Endothelial cell (in vitro differentiated cells): ENCODE results near the gene ANKS1B. TPM values are rescaled to one million over a fixed set of nuclear protein-coding genes. Genes with fewer than 3 reads are reported as not detected.

Experiments
- DNase-seq: peaks from one replicate; pipeline ENCODE4 v3.0.0; 2021; ENCODE audit warnings: low spot score
- H3K27ac Mint-ChIP-seq: one replicate; pipeline ENCODE4 v1.8.0; 2021; ENCODE audit warnings: mixed read lengths, inconsistent platforms; ENCODE audit not compliant: unreplicated experiment
- H3K27me3 Mint-ChIP-seq: one replicate; pipeline ENCODE4 v1.8.0; 2021; ENCODE audit warnings: mild to moderate bottlenecking, moderate library complexity, mixed read lengths, inconsistent platforms; ENCODE audit not compliant: unreplicated experiment
- H3K36me3 Mint-ChIP-seq: one replicate; pipeline ENCODE4 v1.8.0; 2021; ENCODE audit warnings: mild to moderate bottlenecking, low read depth, mixed read lengths, inconsistent platforms; ENCODE audit not compliant: unreplicated experiment
- H3K4me1 Mint-ChIP-seq: one replicate; pipeline ENCODE4 v1.8.0; 2021; ENCODE audit warnings: mild to moderate bottlenecking, mixed read lengths, inconsistent platforms; ENCODE audit not compliant: unreplicated experiment
- H3K4me3 Mint-ChIP-seq: one replicate; pipeline ENCODE4 v1.8.0; 2021; ENCODE audit warnings: mild to moderate bottlenecking, mixed read lengths, inconsistent platforms; ENCODE audit not compliant: unreplicated experiment
- H3K9me3 Mint-ChIP-seq: one replicate; pipeline ENCODE4 v1.8.0; 2021; ENCODE audit warnings: mixed read lengths, inconsistent platforms; ENCODE audit not compliant: unreplicated experiment
- total RNA-seq: library from RNA; stranded (reverse); fragmentation: NEBNext Ultra II Directional; extraction: Animal tissue kit (Norgen Biotek cat#: 25700); gene quantifications from one replicate; pipeline ENCODE4 v1.2.1, GENCODE V29; 2021; ENCODE audit not compliant: unreplicated experiment
- TF ChIP-seq, protein P1 (sequence below): fragments of 200-600 bp; sonication (generic); IDR thresholded peaks from one replicate; pipeline ENCODE4 v1.5.0; 2021; ENCODE audit warnings: antibody characterized with exemption; ENCODE audit not compliant: unreplicated experiment

Gene ANKS1B
- total RNA-seq, 1 donor from 2014 or later: 2.6 TPM

DNA sequence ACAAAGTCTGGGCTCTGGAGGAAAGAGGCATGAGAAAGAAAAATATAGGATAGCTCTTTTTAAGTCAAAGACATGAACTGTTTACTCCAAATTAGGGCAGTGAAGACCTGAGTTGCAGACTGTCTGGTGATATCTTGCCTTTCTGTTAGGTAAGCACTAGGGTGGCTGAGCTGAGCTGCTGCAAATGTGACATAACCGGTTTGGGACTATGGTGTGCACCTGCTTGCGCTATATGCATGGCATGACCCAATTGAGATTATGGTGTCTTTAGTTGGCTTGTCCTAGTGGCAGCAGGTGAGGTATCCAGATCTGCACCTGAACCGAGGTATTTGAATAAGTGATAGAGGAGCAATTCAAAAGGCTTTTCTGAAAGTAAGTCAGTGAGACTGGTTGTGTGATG lies 994.1 kb downstream of the ANKS1B start:
- Mint-ChIP-seq H3K27me3 (no peaks in the 10 kb centered on the region), H3K4me3 (no peak overlapping the region), H3K9me3 (no peaks in the 10 kb centered on the region), H3K4me1 (no peaks in the 10 kb centered on the region), H3K36me3 (no peaks in the 10 kb centered on the region), H3K27ac (no peak overlapping the region)
- TF ChIP-seq, protein P1, sequence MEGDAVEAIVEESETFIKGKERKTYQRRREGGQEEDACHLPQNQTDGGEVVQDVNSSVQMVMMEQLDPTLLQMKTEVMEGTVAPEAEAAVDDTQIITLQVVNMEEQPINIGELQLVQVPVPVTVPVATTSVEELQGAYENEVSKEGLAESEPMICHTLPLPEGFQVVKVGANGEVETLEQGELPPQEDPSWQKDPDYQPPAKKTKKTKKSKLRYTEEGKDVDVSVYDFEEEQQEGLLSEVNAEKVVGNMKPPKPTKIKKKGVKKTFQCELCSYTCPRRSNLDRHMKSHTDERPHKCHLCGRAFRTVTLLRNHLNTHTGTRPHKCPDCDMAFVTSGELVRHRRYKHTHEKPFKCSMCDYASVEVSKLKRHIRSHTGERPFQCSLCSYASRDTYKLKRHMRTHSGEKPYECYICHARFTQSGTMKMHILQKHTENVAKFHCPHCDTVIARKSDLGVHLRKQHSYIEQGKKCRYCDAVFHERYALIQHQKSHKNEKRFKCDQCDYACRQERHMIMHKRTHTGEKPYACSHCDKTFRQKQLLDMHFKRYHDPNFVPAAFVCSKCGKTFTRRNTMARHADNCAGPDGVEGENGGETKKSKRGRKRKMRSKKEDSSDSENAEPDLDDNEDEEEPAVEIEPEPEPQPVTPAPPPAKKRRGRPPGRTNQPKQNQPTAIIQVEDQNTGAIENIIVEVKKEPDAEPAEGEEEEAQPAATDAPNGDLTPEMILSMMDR: no peak
- DNase-seq: no peak

DNA sequence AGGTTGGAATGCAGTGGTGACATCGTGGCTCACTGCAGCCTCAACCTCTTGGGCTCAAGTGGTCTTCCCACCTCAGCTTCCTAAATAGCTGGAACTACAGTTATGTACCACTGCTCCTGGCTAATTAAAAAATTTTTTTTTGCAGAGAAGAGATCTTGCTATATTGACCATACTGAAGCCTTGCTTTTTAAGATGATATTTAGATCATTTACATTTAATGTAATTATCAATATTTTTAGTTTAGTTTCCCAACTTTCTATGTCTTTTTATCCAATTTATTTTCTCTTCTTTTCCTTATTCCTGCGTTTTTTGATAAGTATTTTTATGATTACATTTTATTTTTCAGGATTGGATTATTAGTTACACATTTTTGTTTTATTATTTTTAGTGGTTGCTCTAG lies 999.6 kb downstream of the ANKS1B start:
- Mint-ChIP-seq H3K4me3 (no peak overlapping the region), H3K9me3 (no peaks in the 10 kb centered on the region), H3K27me3 (no peaks in the 10 kb centered on the region), H3K27ac (no peak overlapping the region), H3K36me3 (no peaks in the 10 kb centered on the region), H3K4me1 (no peaks in the 10 kb centered on the region)
- no peak for DNase-seq
- TF ChIP-seq, protein P1: no peak

DNA sequence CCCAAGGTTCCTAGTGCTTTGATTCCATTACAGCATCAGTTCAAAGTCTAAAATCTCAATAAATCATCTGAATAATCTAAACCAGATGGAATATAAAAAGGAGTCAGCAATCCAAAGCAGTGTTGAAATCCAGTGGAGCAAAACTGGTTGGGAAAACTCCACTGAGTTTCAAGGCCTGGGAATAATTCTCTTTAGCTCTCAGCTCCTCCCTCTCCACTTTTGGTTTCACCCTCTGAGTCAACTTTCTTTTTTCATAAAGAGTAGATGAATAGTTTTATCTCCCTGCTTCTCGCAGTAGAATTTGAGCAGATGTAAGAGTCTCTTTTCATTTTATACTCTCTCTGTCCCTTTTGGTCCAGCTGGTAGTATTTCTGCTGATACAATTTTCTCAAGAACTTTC lies 1001.1 kb downstream of the ANKS1B start:
- Mint-ChIP-seq H3K27me3 (no peaks in the 10 kb centered on the region), H3K4me1 (no peaks in the 10 kb centered on the region), H3K4me3 (no peak overlapping the region), H3K27ac (no peak overlapping the region), H3K9me3 (no peaks in the 10 kb centered on the region), H3K36me3 (no peaks in the 10 kb centered on the region)
- no peak for DNase-seq
- TF ChIP-seq, protein P1: no peak

DNA sequence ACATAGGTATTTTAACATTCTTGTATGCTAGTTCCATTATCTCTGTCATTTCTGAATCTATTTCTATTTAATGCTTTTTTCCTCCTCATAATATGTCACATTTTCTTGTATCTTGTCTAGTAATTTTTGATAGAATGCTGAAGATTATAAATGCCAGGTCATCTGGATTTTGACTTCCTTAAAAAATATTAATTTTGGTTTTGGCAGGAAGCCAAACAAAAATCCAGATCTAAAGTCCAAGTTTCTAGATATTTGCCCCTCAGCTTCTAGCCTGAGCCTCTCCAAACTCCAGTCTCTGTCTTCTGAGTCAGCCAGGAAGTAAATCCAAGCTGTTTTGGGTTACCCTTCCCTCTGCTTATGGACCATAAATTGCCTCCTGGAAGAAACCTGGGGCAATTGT lies 1004.2 kb downstream of the ANKS1B start:
- TF ChIP-seq, protein P1: no peak
- Mint-ChIP-seq H3K9me3 (no peaks in the 10 kb centered on the region), H3K4me3 (no peak overlapping the region), H3K27me3 (no peaks in the 10 kb centered on the region), H3K27ac (no peak overlapping the region), H3K4me1 (no peaks in the 10 kb centered on the region), H3K36me3 (no peaks in the 10 kb centered on the region)
- no peak for DNase-seq

DNA sequence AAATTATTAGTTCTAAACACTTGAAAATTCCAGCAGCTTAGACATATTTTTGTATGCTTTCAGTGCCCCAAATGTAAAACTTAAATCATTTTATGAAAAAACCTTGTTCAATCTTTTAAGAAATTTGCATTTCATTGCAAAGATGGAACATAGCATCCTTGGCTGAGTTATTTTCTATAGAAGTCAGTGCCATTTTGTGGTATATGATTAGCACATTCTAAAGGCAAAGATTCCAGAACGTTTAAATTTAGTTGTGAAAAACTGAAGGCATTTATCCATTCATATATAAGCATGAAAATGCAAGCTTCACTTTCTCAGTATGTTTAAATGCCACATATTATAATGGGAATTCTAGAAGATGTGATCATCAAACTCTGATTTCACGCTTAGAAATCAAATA lies 1007.5 kb downstream of the ANKS1B start:
- TF ChIP-seq, protein P1: no peak
- H3K4me1 Mint-ChIP-seq: no peaks in the 10 kb centered on the region
- DNase-seq: no peak
- no peak overlapping the region for H3K27ac Mint-ChIP-seq
- H3K36me3 Mint-ChIP-seq: no peaks in the 10 kb centered on the region
- no peaks in the 10 kb centered on the region for H3K27me3 Mint-ChIP-seq
- no peaks in the 10 kb centered on the region for H3K9me3 Mint-ChIP-seq
- no peak overlapping the region for H3K4me3 Mint-ChIP-seq
